GM18868 (cell line): Measurements from ENCODE around the gene C1orf198.

Experiments used
- ATAC-seq: cut with Tn5 transposase; IDR thresholded peaks from one replicate; pipeline ENCODE4 v1.9.1; 2021; ENCODE audit warnings: mild to moderate bottlenecking, moderate library complexity; ENCODE audit not compliant: unreplicated experiment

C1orf198 gene, protein sequence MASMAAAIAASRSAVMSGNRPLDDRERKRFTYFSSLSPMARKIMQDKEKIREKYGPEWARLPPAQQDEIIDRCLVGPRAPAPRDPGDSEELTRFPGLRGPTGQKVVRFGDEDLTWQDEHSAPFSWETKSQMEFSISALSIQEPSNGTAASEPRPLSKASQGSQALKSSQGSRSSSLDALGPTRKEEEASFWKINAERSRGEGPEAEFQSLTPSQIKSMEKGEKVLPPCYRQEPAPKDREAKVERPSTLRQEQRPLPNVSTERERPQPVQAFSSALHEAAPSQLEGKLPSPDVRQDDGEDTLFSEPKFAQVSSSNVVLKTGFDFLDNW

DNA sequence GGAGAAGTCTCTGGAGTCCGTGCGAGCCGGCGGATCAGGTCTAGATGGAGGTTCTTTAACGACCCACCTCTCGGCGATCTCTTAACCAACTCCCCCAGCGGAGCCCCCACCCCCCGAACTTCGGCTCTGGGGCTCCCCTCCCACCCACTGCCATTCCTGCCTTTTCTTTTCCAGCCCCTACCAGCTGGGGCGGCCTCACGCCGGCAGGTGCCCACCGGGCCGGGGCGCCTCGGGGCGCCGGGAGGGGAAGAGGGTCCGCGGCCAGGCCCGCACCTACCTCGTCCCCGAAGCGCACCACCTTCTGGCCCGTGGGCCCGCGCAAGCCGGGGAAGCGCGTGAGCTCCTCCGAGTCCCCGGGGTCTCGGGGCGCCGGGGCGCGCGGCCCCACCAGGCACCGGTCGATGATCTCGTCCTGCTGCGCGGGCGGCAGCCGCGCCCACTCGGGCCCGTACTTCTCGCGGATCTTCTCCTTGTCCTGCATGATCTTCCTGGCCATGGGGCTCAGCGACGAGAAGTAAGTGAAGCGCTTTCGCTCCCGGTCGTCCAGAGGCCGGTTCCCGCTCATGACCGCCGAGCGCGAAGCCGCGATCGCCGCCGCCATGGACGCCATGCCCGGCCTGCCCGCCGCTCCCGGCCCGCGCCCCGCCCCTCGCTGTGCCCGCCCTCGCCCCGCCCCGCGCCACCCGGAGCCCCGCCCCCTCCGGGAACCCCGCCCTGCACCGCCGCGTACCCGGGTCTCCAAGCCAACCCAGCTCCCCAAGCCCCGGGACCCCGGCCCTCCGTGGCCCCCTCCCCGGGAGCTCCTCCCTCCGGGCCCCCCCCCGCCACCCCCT lies at the start of gene C1orf198:
TSS of gene C1orf198 (minus strand) at position 619 of the 833 bp plus-strand sequence. CDS start at position 610, 9 bp downstream.
- ATAC-seq, result peak; percentile 82

DNA sequence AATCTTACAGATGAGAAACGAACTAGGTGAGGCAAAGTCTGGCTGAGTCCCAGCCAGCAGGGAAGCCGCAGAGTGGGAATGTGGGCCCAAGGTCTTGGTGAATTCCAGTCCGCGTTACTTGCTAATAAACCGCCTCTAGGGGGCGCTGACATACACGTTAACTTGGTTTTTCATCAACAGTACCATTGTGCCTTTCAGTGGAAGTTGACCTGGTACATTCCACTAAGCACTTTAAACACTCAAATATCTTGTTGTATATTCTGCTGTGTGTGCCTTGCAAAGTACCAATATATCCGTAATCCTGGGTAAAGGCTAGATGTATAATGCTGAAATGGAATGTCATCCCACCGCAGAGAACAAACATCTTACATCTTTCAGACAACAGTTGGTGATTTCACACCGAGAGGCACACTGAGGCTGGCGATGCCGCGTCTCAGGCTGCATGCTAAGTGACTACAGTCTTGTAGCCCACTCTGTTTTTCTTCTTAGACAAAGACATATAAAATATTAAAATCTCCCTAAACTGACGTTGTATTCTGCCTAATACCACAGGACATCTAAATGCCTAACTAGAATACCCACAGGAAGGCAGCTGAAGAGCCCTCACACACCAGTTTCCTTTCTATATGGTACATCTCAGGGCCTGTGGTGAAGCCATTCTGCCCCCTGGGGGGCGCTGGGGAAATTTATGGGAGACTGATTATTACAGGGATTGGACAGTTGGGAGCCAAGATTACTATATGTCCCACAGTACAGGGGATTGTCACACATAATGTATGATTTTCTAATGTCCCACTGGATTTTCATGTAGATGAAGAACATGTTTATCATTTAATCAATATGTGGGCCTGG lies 49.2 kb upstream of the C1orf198 start:
- peak; percentile 61 for ATAC-seq

- no peak for ATAC-seq
Observed at GRCh38 chr1:230916587-230917283, 48.4 kb upstream of the C1orf198 start.

DNA sequence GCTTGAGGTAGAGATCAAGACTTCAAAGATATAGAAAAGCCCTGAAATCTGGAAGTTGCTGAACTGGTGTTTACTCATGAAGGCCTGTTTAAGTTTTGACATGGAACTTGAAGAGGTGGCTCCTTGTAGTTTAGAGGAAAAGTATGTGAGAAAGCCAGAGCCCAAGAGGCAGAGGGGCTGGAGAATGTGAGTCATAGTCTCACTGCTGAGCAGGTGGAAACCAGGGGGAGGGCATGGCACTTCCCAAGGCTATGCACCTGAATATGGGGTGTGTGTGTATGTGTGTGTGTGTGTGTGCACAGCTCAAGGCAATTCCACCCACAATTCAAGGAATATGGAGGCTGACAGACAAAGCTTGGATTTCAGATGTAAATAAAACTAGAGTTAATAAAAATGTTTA lies 46.8 kb upstream of the C1orf198 start:
- ATAC-seq, result no peak

DNA sequence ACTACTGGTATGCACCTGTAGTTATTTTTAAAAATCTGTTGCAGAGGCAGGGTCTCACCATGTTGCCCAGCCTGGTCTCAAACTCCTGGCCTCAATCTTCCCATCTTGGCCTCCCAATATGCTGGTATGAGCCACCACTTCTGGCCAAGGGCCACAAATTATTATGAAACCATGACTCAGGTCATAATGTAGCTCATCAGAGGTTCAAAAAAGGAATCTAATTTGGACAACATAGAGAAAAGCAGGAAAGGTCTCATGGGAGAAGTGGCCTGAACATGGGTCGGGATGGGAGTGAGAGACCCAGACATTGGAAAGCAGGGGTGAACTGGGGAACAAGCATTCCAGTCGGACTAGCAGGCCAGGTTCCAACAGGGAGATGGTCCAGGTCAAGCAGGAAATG lies 45.2 kb upstream of the C1orf198 start:
- ATAC-seq, result no peak

- no peak for ATAC-seq
Observed at GRCh38 chr1:230910755-230911117, 42.4 kb upstream of the C1orf198 start.

GRCh38 chr1:230909974-230910754 lies 41.8 kb upstream of the C1orf198 start:
- ATAC-seq, result no peak

- no peak for ATAC-seq
Observed at GRCh38 chr1:230907472-230908205, 39.3 kb upstream of the C1orf198 start.

- ATAC-seq, result no peak
Observed at GRCh38 chr1:230906226-230906625, 37.9 kb upstream of the C1orf198 start.

DNA sequence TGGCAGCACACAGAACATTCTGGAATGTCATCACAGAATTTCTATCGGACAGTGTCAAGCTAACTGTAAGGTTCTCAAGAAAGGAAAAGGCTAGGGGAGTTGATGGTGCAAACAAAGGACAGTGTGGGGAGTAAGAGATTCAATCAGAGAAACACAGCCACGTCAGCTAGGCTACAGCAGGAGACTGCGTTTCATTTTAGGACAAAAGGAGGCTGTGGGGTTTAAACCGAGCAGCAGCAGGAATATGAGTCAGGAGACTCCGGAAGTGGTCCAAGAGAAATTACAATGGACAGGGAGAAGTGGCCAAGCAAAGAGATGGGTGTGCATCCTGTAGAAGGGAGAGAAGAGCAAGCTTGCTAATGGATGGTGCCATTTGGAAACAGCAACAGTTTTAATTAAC lies 37.4 kb upstream of the C1orf198 start:
- no peak for ATAC-seq

- no peak for ATAC-seq
Observed at GRCh38 chr1:230902349-230902923, 34.1 kb upstream of the C1orf198 start.

DNA sequence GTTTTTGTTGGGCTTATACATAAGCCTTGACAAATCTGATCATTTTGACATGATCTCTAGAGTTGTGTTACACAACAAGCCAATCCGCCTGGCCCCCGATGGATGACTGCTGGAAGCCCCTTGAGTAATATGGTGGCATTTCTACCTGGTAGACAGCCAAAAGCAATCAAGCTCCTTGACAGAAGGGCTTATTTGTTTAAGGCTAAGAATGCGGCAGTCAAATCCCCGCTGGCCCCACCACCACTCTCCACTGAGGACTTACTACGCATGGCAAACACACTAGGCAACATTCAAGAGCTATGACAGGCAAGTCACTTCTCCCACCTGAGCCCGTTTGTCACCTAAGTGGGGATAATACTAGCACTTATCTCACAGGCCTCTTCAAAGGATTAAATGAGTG lies 33.4 kb upstream of the C1orf198 start:
- ATAC-seq, result no peak

GRCh38 chr1:230900984-230901383 lies 32.7 kb upstream of the C1orf198 start:
- ATAC-seq, result no peak

DNA sequence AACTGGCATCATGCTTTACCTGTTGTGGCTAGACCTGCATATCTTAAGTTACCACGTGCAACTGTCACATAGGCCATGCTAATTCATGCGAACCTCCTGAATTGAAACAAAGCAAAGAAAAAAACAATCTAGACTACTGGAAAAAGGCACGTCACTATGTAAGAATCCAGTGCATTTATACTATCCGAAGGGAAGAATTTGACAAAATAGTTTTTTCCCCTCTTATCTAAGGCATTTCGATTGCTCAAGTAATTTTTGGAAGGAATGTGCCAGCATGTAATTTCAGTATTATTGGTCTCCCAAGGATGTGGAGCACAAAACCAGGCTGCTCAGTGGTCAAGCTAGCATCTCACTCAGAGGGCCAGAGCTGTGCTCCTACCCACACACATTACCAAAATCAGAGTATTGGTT lies 31.5 kb upstream of the C1orf198 start:
- no peak for ATAC-seq

DNA sequence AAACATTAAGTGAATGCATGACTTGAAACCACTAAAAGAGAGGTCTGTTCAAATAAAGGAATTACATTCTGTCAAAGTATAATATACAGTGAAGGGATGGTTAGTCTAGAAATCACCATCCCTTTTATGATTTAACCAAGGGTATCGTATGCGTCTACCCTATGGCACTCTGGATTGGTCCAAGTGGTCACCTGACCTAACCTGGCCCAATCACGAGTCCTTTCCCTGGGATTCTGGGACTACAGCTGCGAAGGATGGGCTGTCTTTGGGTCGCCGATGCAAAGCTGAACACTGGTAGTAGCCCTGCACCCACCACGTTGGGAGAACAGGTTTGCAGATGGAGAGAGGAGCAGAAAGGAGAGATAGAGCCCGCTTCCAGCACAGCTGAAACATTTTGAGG lies 30.4 kb upstream of the C1orf198 start:
- ATAC-seq, result no peak

DNA sequence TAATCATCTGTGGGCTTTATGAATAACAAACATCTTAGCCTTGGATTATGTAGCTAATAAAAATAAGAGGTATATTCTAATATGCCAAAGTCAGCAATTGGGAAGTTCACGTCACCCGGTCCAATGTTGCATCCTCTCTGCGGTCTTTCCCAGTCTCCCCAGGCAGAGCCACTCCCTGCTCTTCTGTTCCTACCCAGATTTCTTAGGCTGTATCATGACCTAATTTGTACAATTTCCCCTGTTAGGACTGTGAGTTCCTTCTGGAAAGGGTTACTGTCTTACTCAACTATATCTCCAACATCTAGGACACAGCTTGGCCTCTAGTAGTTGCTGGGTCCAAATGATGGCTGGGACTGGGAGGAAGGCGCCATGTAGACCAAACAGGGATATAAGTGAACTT lies 29.8 kb upstream of the C1orf198 start:
- no peak for ATAC-seq

GRCh38 chr1:230896779-230897178 lies 28.5 kb upstream of the C1orf198 start:
- no peak for ATAC-seq

GRCh38 chr1:230895452-230895851 lies 27.1 kb upstream of the C1orf198 start:
- ATAC-seq, result no peak

GRCh38 chr1:230894664-230895063 lies 26.3 kb upstream of the C1orf198 start:
- no peak for ATAC-seq
